GM18867 (cell line): Measurements from ENCODE around the gene UBE2J1.
A peak's percentile ranks its signal among the peaks of the same experiment; 100 is the strongest.
"Not testable (repeated sequence)": the region's sequence is repeated elsewhere in the genome, so short reads cannot be mapped to it uniquely, and the experiment has no call there.

Source experiments
- ATAC-seq: cut with Tn5 transposase; IDR thresholded peaks from one replicate; pipeline ENCODE4 v1.9.1; 2021; ENCODE audit warnings: mild to moderate bottlenecking, moderate library complexity; ENCODE audit not compliant: unreplicated experiment

UBE2J1 gene

DNA sequence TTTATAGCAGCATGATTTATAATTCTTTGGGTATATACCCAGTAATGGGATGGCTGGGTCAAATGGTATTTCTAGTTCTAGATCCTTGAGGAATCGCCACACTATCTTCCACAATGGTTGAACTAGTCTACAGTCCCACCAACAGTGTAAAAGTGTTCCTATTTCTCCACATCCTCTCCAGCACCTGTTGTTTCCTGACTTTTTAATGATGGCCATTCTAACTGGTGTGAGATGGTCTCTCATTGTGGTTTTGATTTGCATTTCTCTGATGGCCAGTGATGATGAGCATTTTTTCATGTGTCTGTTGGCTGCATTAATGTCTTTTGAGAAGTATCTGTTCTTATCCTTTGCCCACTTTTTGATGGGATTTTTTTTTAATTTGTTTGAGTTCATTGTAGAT is 57.4 kb downstream of the UBE2J1 start:
- ATAC-seq: not testable (repeated sequence)

GRCh38 chr6:89291256-89291819 is 61.2 kb downstream of the UBE2J1 start:
- no peak for ATAC-seq

DNA sequence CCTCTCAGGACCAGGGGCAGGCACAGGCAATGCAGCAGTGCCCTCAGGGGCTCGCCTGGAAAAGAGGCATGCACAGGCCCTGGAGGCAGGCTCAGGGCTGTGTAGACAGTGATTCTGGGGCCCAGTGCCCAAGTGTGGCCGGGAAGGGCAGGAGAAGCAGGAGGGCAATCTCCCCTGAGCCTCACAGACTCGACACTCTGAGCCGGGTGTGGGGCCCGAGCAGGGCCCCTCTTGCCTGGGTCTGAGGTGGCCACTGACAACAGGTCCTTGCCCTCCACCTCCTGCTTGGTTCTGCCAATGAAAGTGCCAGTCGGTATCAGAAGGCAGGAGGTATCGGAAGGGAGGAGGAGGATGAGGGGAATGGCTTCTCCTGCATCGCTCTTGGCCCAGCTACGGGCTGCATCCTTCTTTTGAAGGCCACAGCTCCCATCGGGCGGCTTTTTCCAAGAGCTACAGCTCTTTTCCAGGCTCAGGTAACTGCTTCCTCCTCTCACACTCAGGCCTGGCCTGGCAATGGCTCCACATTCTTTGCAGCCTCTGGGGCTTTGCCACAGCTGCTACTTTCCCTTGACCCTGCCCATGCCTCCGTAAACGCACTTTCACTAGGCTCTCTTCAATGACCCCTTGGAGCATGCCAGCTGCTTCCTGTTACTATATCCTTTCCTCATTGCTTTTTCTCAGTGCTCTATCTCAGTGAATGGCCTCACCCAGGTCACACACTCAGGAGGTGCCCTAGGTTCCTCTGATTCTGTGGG is 61.9 kb downstream of the UBE2J1 start:
- ATAC-seq: no peak

GRCh38 chr6:89289710-89290109 is 62.8 kb downstream of the UBE2J1 start:
- ATAC-seq: no peak

- no peak for ATAC-seq
These were observed 65.0 kb downstream of the UBE2J1 start for GRCh38 chr6:89287351-89288028.

GRCh38 chr6:89286516-89286915 is 66.0 kb downstream of the UBE2J1 start:
- ATAC-seq: no peak

DNA sequence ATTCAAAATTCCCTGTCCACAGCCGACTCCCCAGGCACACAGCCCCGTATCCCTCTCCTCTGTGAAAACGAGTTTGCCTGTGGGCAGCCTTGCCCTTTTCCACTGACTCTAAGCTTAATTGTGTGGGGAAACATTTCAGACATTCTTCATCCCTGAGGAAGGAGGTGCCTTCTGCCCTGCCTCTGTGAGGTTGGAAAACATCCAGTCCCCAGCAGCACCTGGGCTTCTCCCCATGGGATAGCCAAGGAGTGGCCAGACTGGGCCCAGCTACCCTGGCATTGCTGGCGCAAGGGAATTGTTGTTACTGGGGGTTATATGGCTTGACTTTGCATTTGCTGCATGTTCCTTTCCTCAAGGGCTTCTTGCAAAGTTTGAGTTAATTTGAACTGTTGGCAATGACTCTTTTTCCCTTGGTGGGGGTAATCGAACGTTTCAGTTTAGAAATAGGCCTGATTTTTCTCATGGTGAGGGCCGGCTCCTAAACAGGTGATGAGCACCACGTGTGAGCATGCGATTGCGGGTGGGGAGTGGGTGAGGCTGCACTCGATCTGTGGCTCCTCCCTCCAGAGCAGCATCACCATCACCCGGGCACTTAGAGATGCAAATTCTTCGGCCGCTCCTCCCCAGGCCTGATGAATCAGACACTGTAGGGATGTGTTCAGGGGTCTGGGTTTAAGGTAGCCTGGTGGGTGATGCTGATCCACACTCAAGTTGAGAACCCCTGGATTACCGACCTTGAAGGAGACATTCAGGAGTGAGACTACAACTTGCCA is 67.4 kb downstream of the UBE2J1 start:
- no peak for ATAC-seq

GRCh38 chr6:89284081-89284480 is 68.4 kb downstream of the UBE2J1 start:
- ATAC-seq: no peak

DNA sequence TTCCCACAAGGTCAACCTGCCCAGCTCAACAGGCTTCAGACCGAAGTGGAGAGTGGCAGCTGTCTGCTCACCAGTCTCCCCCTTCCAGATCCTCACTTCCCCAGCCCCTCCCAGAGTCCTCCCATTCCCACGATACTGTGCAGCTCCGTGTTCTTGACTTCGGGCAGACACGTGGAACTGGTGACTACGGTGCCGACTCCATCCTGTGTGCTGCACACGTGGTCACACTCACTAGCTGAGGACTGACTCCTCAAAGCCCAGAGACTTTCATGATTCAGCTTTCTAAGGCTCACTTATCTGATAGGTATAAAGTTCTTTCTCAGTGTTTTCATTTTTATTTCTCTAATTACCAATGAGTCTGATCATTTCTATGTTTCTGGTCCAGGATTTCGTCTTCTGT is 69.8 kb downstream of the UBE2J1 start:
- ATAC-seq: no peak

DNA sequence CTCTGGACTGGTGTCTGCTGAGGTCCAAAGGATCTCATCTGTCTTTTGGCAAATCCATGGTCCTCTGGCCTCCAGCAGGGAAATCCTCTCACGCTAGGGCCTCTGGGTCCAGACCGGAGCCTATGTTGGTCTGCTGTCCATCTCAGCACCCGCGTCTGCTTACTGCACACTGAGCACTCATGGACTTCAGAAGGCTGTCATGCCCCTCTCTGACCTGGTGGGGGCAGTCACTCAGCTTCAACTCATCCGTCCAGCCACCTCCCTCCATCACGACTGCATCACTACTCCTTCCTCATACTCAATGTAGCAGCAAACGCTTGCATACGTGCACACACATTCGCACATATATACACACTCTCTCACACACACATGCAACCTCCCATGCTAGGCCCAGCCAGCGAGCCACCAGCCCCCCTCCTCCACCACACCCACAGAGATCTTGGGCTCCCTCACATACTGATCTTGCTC is 70.7 kb downstream of the UBE2J1 start:
- peak; percentile 97 for ATAC-seq

DNA sequence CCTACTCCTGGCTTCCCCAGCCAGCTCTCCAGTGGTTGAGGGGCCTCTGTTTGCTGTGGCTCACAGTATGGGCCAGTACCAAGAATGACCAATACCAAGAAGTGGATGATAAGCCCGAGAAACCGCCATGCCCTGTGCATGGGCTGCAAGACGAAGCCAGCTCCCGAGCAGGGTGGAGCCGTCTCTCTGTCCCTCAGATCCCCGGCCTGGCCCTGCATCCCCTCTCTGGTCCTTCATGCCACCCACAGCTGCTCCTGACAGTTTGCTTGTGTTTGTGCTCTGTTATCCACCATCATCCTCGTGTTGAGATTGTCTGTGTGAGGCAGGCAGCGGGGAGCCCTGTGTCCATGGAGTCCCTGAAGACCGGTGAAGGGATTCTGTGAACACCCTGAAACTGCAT is 73.6 kb downstream of the UBE2J1 start:
- no peak for ATAC-seq
